Lower leg skin (tissue), 4 donors: ENCODE data around the gene NR4A1. TPM values are rescaled to one million over a fixed set of nuclear protein-coding genes. Genes with fewer than 3 reads are reported as not detected.

ENCODE experiments used
- DNase-seq, 2 donors: peaks; one replicate each; pipeline ENCODE4 v3.0.0-alpha.2; 2019; ENCODE audit warnings: low spot score in 2 of 2
- H3K4me3 ChIP-seq: fragments of 200-600 bp; sonication (generic); 2 replicates; pipeline ENCODE4 v1.5.1; 2017; ENCODE audit warnings: mild to moderate bottlenecking, low read depth; ENCODE audit not compliant: poor library complexity, severe bottlenecking
- CTCF ChIP-seq, 3 donors: fragments of 450-650 bp; IDR thresholded peaks; one replicate each; pipeline ENCODE4 v1.5.1; 2016; ENCODE audit warnings: antibody characterized with exemption in 3 of 3, mild to moderate bottlenecking in 3 of 3, moderate library complexity in 2 of 3
- POLR2A ChIP-seq, 2 donors: fragments of 450-650 bp; IDR thresholded peaks; one replicate each; pipeline ENCODE4 v1.6.1; 2016 to 2017; ENCODE audit warnings: antibody characterized with exemption in 2 of 2, mild to moderate bottlenecking in 1 of 2, moderate library complexity in 1 of 2
- WGBS, 2 donors: methylation state at CpG; one replicate each; pipeline ENCODE4 v1.1.5; 2018; 5-methylcytosine and 5-hydroxymethylcytosine counted together
- intact Hi-C: fragments of 100-400 bp; cut with DNase I; formaldehyde crosslinking; loops from one replicate; pipeline ENCODE4 v1.15.0; 2023; ENCODE audit warnings: low total_unique reads
- total RNA-seq, 4 donors: library from RNA; depleted of rRNA; stranded (reverse); fragments of >200 nt; gene quantifications; one replicate each; pipeline ENCODE4 v1.1.0, GENCODE V29; 2016

Gene NR4A1
- 100 to 1,000 TPM in 2 of 4 donors, 10 to 100 TPM in 2; 28.7 to 121 (median 105) TPM for total RNA-seq

GRCh38 chr12:52050758-52051541, at the start of gene NR4A1:
TSS of gene NR4A1 (plus strand) at chr12:52051442. CDS start at chr12:52054329, 2,887 bp downstream.
- TF ChIP-seq CTCF (IDR thresholded peaks at IDR 0.05) (no peak), POLR2A (IDR thresholded peaks at IDR 0.05) (peak in 1 of 2 donors; percentile 84)
- peak; percentile 97 to 100 for DNase-seq
- H3K4me3 ChIP-seq: peak within 1 kb of the TSS; percentile 41
- WGBS, 2 donors: 1 to 2% methylated on average over 34 to 35 of the region's 77 CpGs
- intact Hi-C loops: no loop called here

- DNase-seq: no peak
- H3K4me3 ChIP-seq: no peak overlapping the region
- intact Hi-C loops: no loop called here
- WGBS, 2 donors: 81 to 83% methylated on average over 8 of the region's 8 CpGs
- TF ChIP-seq CTCF (IDR thresholded peaks at IDR 0.05): no peak
- TF ChIP-seq POLR2A (IDR thresholded peaks at IDR 0.05): no peak
These were observed 48.2 kb upstream of the NR4A1 start for GRCh38 chr12:52003016-52003550.

GRCh38 chr12:52003591-52003990, 47.7 kb upstream of the NR4A1 start:
- intact Hi-C loops: no loop called here
- DNase-seq: no peak
- no peak overlapping the region for H3K4me3 ChIP-seq
- 72 to 82% methylated on average over 6 of the region's 6 CpGs for WGBS, 2 donors
- no peak for TF ChIP-seq POLR2A (IDR thresholded peaks at IDR 0.05)
- TF ChIP-seq CTCF (IDR thresholded peaks at IDR 0.05): no peak

GRCh38 chr12:52004042-52004648, 47.1 kb upstream of the NR4A1 start:
- intact Hi-C loops: no loop called here
- no peak for DNase-seq
- 48 to 57% methylated on average over 5 of the region's 5 CpGs for WGBS, 2 donors

GRCh38 chr12:52005218-52005902, 45.9 kb upstream of the NR4A1 start:
- no peak overlapping the region for H3K4me3 ChIP-seq
- TF ChIP-seq POLR2A (IDR thresholded peaks at IDR 0.05): no peak
- no peak for TF ChIP-seq CTCF (IDR thresholded peaks at IDR 0.05)
- WGBS, 2 donors: 86 to 87% methylated on average over 10 of the region's 10 CpGs
- DNase-seq: no peak
- intact Hi-C loops: no loop called here

More at GRCh38 chr12:52004042-52004648, 47.1 kb upstream of the NR4A1 start:
- no peak overlapping the region for H3K4me3 ChIP-seq
- no peak for TF ChIP-seq POLR2A (IDR thresholded peaks at IDR 0.05)
- no peak for TF ChIP-seq CTCF (IDR thresholded peaks at IDR 0.05)
